K562 (cell line): ENCODE results near the gene RCL1. TPM values are rescaled to one million over a fixed set of nuclear protein-coding genes. Genes with fewer than 3 reads are reported as not detected.

Source experiments
- ATAC-seq: fragments of 200-7000 bp; cut with Tn5 transposase; 3 replicates; pipeline ENCODE4 v1.9.1; 2020; ENCODE audit warnings: moderate library complexity
- BruUV-seq: library from RNA; stranded (reverse); fragments of 400-500 nt; replicated peaks from 2 replicates; lab custom pipeline; 2021; lab: Mats Ljungman, UMichigan
- CTCF ChIA-PET: fragments of 300-600 bp; formaldehyde crosslinking; extraction: SDS; loops from one replicate; lab custom pipeline; 2021; ENCODE audit warnings: low intra/inter-chr PET ratio; lab: Yijun Ruan, JAX
- POLR2A ChIA-PET: fragments of 300-600, 350-650 bp; sonication (Branson Sonifier 250); formaldehyde crosslinking; extraction: SDS; loops from one replicate; lab custom pipeline; 2021; ENCODE audit warnings: antibody characterized with exemption, inconsistent platforms; lab: Yijun Ruan, JAX
- DNase-seq, 4 experiments: peaks; one replicate each; pipeline versions ENCODE4 v3.0.0 to v3.0.0-alpha.2; 2011 to 2018; ENCODE audit warnings: low spot score in 3 of 4, mixed read lengths in 3 of 4; ENCODE audit errors: extremely low read depth in 1 of 4
- FAIRE-seq: peaks from 2 replicates; lab custom pipeline; 2011; peaks lifted over from hg19 to GRCh38; lab: Jason Lieb, UNC
- H2AFZ ChIP-seq: 2 replicates; pipeline ENCODE4 v1.6.0; 2011; ENCODE audit warnings: low read depth, low read length, control low read depth, inconsistent platforms
- H3K27ac ChIP-seq: fragments of 200-600 bp; 3 replicates; pipeline ENCODE4 v1.8.0; 2011; ENCODE audit warnings: low read depth, mild to moderate bottlenecking, control low read depth, inconsistent platforms, low read length, moderate library complexity, mixed read lengths; ENCODE audit errors: extremely low read depth
- H3K27me3 ChIP-seq, 2 experiments: fragments of 300-600 bp in 1 of 2; 2 replicates in 1 of 2; 3 replicates in 1 of 2; pipeline versions ENCODE4 v1.6.0 to v1.8.0; 2011; ENCODE audit warnings: inconsistent platforms in 2 of 2, low read length in 2 of 2, mild to moderate bottlenecking in 1 of 2, mixed read lengths in 1 of 2, moderate library complexity in 1 of 2; ENCODE audit not compliant: control insufficient read depth in 2 of 2, insufficient read depth in 2 of 2
- H3K36me3 ChIP-seq: fragments of 300-600 bp; 3 replicates; pipeline ENCODE4 v1.8.0; 2011; ENCODE audit warnings: mild to moderate bottlenecking, low read length, inconsistent platforms; ENCODE audit not compliant: control insufficient read depth, insufficient read depth
- H3K4me1 ChIP-seq, 2 experiments: fragments of 200-600 bp in 1 of 2; replicated peaks in 1 of 2; 2 replicates in 1 of 2; 3 replicates in 1 of 2; pipeline versions ENCODE4 v1.5.1 to v1.8.0; 2011; ENCODE audit warnings: inconsistent platforms in 2 of 2, low read length in 2 of 2, mild to moderate bottlenecking in 1 of 2, mixed read lengths in 1 of 2, moderate library complexity in 1 of 2; ENCODE audit not compliant: control insufficient read depth in 2 of 2, insufficient read depth in 2 of 2
- H3K4me2 ChIP-seq: 2 replicates; pipeline ENCODE4 v1.6.1; 2011; ENCODE audit warnings: low read length, control low read depth, inconsistent platforms, mixed read lengths; ENCODE audit not compliant: insufficient read depth
- H3K4me3 ChIP-seq: fragments of 200-600 bp; sonication (generic), shearing (Covaris generic); 2 replicates; pipeline ENCODE4 v1.5.1; 2016; ENCODE audit warnings: control low read depth, inconsistent platforms
- H3K79me2 ChIP-seq: fragments of 200-600 bp; 3 replicates; pipeline ENCODE4 v1.8.0; 2011; ENCODE audit warnings: low read length, inconsistent platforms; ENCODE audit not compliant: control insufficient read depth, insufficient read depth
- H3K9ac ChIP-seq, 2 experiments: 2 replicates each; pipeline versions ENCODE4 v1.6.0 to v1.6.1; 2011; ENCODE audit warnings: low read depth in 2 of 2, low read length in 2 of 2, control low read depth in 1 of 2, inconsistent platforms in 1 of 2, mild to moderate bottlenecking in 1 of 2, mixed read lengths in 1 of 2; ENCODE audit not compliant: insufficient read depth in 1 of 2
- H3K9me1 ChIP-seq: one replicate; pipeline ENCODE4 v1.6.0; 2011; ENCODE audit warnings: inconsistent platforms, mild to moderate bottlenecking, low read length, moderate library complexity; ENCODE audit not compliant: control insufficient read depth, insufficient read depth
- H3K9me3 ChIP-seq: replicated peaks from 2 replicates; pipeline ENCODE4 v1.5.1; 2011; ENCODE audit warnings: low read depth, low read length, inconsistent platforms; ENCODE audit not compliant: control insufficient read depth, insufficient read depth
- H4K20me1 ChIP-seq: replicated peaks from 2 replicates; pipeline ENCODE4 v1.6.1; 2011; ENCODE audit warnings: low read length, inconsistent platforms, mixed read lengths; ENCODE audit not compliant: control insufficient read depth, insufficient read depth
- BRD9 ChIP-seq: fragments of 450-650 bp; IDR thresholded peaks from 2 replicates; pipeline ENCODE4 v1.6.1; 2018; ENCODE audit warnings: low read depth; ENCODE audit not compliant: partially characterized antibody
- HSF4 ChIP-seq: fragments of 250-450 bp; sonication (Bioruptor Pico); IDR thresholded peaks from 2 replicates; pipeline ENCODE4 v2.1.2; 2022; ENCODE audit warnings: mild to moderate bottlenecking, moderate library complexity, borderline replicate concordance
- IFI16 ChIP-seq: fragments of 250-450 bp; sonication (Bioruptor Pico); IDR thresholded peaks from 2 replicates; pipeline ENCODE4 v2.1.2; 2022; ENCODE audit warnings: mild to moderate bottlenecking, inconsistent platforms
- IRF1 ChIP-seq: sonication (generic); formaldehyde crosslinking; IDR thresholded peaks from 2 replicates; pipeline ENCODE4 v1.8.0; 2022; ENCODE audit warnings: missing genetic modification reagents, mild to moderate bottlenecking, borderline replicate concordance
- JUND ChIP-seq, 2 experiments: IDR thresholded peaks; 2 replicates in 1 of 2; 3 replicates in 1 of 2; pipeline ENCODE4 v1.6.1; 2011; ENCODE audit warnings: borderline replicate concordance in 2 of 2, low read depth in 2 of 2, low read length in 2 of 2, improper control_type of control experiment in 1 of 2, missing biosample characterization in 1 of 2, missing genetic modification characterization in 1 of 2, missing genetic modification reagents in 1 of 2
- KLF10 ChIP-seq: fragments of 250-450 bp; sonication (Bioruptor Pico); IDR thresholded peaks from 2 replicates; pipeline ENCODE4 v1.6.1; 2021; ENCODE audit warnings: matching md5 sums
- MAFF ChIP-seq: IDR thresholded peaks from 2 replicates; pipeline ENCODE4 v1.6.1; 2012; ENCODE audit warnings: low read length, improper control_type of control experiment
- SMAD3 ChIP-seq: fragments of 450-650 bp; formaldehyde crosslinking; conservative IDR thresholded peaks from 2 replicates; pipeline ENCODE4 v1.4.0; 2020; ENCODE audit warnings: mild to moderate bottlenecking
- SMC3 ChIP-seq: conservative IDR thresholded peaks from 2 replicates; pipeline ENCODE4 v1.6.1; 2011; ENCODE audit warnings: low read depth, low read length, improper control_type of control experiment; ENCODE audit not compliant: insufficient read depth
- XRCC3 ChIP-seq: fragments of 450-650 bp; IDR thresholded peaks from 2 replicates; pipeline ENCODE4 v1.6.1; 2017; ENCODE audit warnings: mild to moderate bottlenecking, moderate library complexity
- ZFP30 ChIP-seq: fragments of 250-450 bp; sonication (Bioruptor Pico); IDR thresholded peaks from 2 replicates; pipeline ENCODE4 v1.8.0; 2022; ENCODE audit warnings: moderate library complexity, mild to moderate bottlenecking, inconsistent platforms, borderline replicate concordance
- ZNF280A ChIP-seq: fragments of 450-650 bp; IDR thresholded peaks from 2 replicates; pipeline ENCODE4 v1.6.1; 2018; ENCODE audit warnings: mild to moderate bottlenecking, low read depth; ENCODE audit not compliant: partially characterized antibody
- ZNF445 ChIP-seq: fragments of 250-450 bp; sonication (Bioruptor Pico); IDR thresholded peaks from 2 replicates; pipeline ENCODE4 v1.4.0; 2020; ENCODE audit warnings: low read depth, mild to moderate bottlenecking, moderate library complexity
- ZNF699 ChIP-seq: fragments of 250-450 bp; sonication (Bioruptor Pico); IDR thresholded peaks from 2 replicates; pipeline ENCODE4 v1.8.0; 2021; ENCODE audit warnings: mild to moderate bottlenecking, moderate library complexity; ENCODE audit not compliant: insufficient replicate concordance
- ZSCAN32 ChIP-seq: fragments of 450-650 bp; formaldehyde crosslinking; IDR thresholded peaks from 2 replicates; pipeline ENCODE4 v1.4.0; 2020; ENCODE audit warnings: mild to moderate bottlenecking, moderate library complexity
- WGBS: fragments of 100-300 bp; shearing (Covaris generic); methylation state at CpG from one replicate; pipeline ENCODE4 v1.1.6; 2016; ENCODE audit warnings: low coverage, mixed read lengths; ENCODE audit not compliant: insufficient coverage; ENCODE audit errors: missing lambda C conversion rate; 5-methylcytosine and 5-hydroxymethylcytosine counted together
- in situ Hi-C: fragments of 300-500 bp; cut with MboI; formaldehyde crosslinking; loops from 4 replicates; pipeline ENCODE4 v1.15.0; 2018; ENCODE audit warnings: inconsistent platforms, mixed read lengths
- intact Hi-C: fragments of 100-400 bp; cut with micrococcal nuclease; formaldehyde crosslinking; loops from 2 replicates; pipeline ENCODE4 v1.14.2; 2022
- polyA plus RNA-seq, 8 experiments: library from polyadenylated mRNA; depleted of rRNA in 4 of 8; stranded (reverse) in 5 of 8; unstranded in 3 of 8; fragments of >200 nt; fragmentation: Nextera tagmentation in 2 of 8; fragmentation: Illumina TruSeq in 1 of 8; extraction: Ambion mirVana in 2 of 8; extraction: Trizol in 1 of 8; gene quantifications; 2 replicates each; pipeline versions ENCODE4 v1.2.1 to v1.2.3, GENCODE V29; 2011 to 2014; ENCODE audit warnings: inconsistent platforms in 1 of 8, missing spikeins in 1 of 8
- total RNA-seq, 7 experiments: library from RNA; depleted of rRNA in 6 of 7; stranded (reverse); fragments of >200 nt in 6 of 7; fragmentation: Illumina TruSeq in 2 of 7; extraction: Trizol in 2 of 7; gene quantifications; 2 replicates each; pipeline versions ENCODE4 v1.2.1 to v1.2.3, GENCODE V29; 2011 to 2021; ENCODE audit warnings: low replicate concordance in 1 of 7
- TF ChIP-seq, protein P1 (sequence below): fragments of 250-450 bp; sonication (Bioruptor Pico); IDR thresholded peaks from 2 replicates; pipeline ENCODE4 v1.8.0; 2022; ENCODE audit warnings: moderate library complexity, mild to moderate bottlenecking, inconsistent platforms

The RCL1 gene
- total and polyA plus RNA-seq, 9 of the 15 experiments (the other 6 are each of a cell fraction or from before 2014, with no cell fraction given) = 24.0 to 67.7 (median 38.6) TPM

DNA sequence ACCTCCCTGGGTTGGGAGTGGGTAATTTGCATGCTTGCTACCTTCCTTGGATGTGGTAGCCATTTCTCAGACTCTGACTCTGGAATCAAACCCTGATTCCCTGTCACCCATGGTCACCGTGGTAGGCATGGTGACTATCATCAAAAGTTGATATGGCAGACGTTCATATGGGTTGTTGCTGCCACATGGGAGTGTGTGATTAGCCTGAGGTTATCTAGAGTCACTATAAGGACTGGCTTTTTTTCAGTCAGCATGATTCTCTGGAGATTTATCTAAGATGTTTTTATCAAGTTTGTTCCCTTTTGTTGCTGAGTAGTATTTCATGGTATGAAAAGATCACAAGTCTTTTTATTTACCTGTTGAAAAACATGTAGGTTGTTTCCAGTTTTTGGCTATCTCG, 7.0 kb downstream of the RCL1 start (continued):
- no peak for TF ChIP-seq ZFP30 (CRISPR knock-in tag)

DNA sequence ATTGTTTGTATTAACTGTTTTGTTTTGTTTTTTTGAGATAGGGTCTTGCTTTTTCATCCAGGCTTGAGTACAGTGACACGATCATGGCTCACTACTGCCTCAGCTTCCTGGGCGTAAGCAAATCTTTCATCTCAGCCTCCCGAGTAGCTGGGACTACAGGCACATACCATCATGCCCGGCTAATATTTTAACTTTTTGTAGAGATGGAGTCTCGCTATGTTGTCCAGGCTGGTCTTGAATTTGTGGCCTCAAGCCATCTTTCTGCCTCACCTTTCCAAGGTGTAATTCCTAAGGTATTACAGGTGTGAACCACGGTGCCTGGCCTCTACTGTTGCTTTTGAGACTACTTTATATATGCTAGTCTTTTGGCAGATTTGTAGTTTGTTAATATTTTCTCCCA, 8.4 kb downstream of the RCL1 start:
- H3K4me2 ChIP-seq = no peak overlapping the region
- POLR2A ChIA-PET = no interaction called here
- DNase-seq (no peak), ATAC-seq (no peak)
- H3K79me2 ChIP-seq = peaks cover 99% of the 10 kb centered on the region
- H3K9me3 ChIP-seq = peaks cover 17% of the 10 kb centered on the region
- WGBS = 83% methylated on average over 6 of the region's 6 CpGs
- H3K9ac ChIP-seq = no peak overlapping the region
- intact Hi-C loops = no loop called here
- H3K27me3 ChIP-seq = no peaks in the 10 kb centered on the region
- in situ Hi-C loops = no loop called here
- H3K9me1 ChIP-seq = no peaks in the 10 kb centered on the region
- BruUV-seq = no TSS peak
- H3K27ac ChIP-seq = no peak overlapping the region
- H3K36me3 ChIP-seq = peaks cover 38% of the 10 kb centered on the region
- H3K4me3 ChIP-seq = no peak overlapping the region
- TF ChIP-seq, protein P1, sequence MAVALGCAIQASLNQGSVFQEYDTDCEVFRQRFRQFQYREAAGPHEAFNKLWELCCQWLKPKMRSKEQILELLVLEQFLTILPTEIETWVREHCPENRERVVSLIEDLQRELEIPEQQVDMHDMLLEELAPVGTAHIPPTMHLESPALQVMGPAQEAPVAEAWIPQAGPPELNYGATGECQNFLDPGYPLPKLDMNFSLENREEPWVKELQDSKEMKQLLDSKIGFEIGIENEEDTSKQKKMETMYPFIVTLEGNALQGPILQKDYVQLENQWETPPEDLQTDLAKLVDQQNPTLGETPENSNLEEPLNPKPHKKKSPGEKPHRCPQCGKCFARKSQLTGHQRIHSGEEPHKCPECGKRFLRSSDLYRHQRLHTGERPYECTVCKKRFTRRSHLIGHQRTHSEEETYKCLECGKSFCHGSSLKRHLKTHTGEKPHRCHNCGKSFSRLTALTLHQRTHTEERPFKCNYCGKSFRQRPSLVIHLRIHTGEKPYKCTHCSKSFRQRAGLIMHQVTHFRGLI (CRISPR knock-in tag) = no peak
- TF ChIP-seq IRF1 (CRISPR knock-in tag) = no peak
- TF ChIP-seq SMC3 = no peak
- TF ChIP-seq ZNF699 = no peak
- TF ChIP-seq JUND (IDR thresholded peaks at IDR 0.05; ENCODE audit: borderline replicate concordance, low read depth, low read length) = no peak
- TF ChIP-seq JUND (tag; IDR thresholded peaks at IDR 0.05; ENCODE audit: borderline replicate concordance, low read depth, low read length) = no peak
- TF ChIP-seq BRD9 = no peak
- TF ChIP-seq IFI16 (CRISPR knock-in tag) = no peak
- TF ChIP-seq MAFF = no peak
- no peak for TF ChIP-seq ZNF445 (CRISPR knock-in tag)
- TF ChIP-seq ZSCAN32 (CRISPR knock-in tag) = no peak
- TF ChIP-seq HSF4 (CRISPR knock-in tag) = no peak
- no peak for TF ChIP-seq KLF10 (CRISPR knock-in tag)
- TF ChIP-seq ZNF280A = no peak
- TF ChIP-seq XRCC3 = no peak
- TF ChIP-seq SMAD3 (CRISPR knock-in tag) = no peak
- TF ChIP-seq, all 486 proteins: peak for 0
- CTCF ChIA-PET = no interaction called here
- no peak overlapping the region for H2AFZ ChIP-seq
- no peaks in the 10 kb centered on the region for H4K20me1 ChIP-seq
- peaks cover 18 to 29% of the 10 kb centered on the region in 2 experiments; a peak in 4 of 5 replicates for H3K4me1 ChIP-seq
- FAIRE-seq = peak; percentile 15
